ENCODE measurements around the gene TMEM50B.

GRCh38 chr21:33478182-33478581 lies 1.6 kb downstream of the TMEM50B start:
- TF ChIP-seq, protein P1, sequence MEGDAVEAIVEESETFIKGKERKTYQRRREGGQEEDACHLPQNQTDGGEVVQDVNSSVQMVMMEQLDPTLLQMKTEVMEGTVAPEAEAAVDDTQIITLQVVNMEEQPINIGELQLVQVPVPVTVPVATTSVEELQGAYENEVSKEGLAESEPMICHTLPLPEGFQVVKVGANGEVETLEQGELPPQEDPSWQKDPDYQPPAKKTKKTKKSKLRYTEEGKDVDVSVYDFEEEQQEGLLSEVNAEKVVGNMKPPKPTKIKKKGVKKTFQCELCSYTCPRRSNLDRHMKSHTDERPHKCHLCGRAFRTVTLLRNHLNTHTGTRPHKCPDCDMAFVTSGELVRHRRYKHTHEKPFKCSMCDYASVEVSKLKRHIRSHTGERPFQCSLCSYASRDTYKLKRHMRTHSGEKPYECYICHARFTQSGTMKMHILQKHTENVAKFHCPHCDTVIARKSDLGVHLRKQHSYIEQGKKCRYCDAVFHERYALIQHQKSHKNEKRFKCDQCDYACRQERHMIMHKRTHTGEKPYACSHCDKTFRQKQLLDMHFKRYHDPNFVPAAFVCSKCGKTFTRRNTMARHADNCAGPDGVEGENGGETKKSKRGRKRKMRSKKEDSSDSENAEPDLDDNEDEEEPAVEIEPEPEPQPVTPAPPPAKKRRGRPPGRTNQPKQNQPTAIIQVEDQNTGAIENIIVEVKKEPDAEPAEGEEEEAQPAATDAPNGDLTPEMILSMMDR (conservative IDR thresholded peaks at IDR 0.05; ENCODE audit: low read depth, low read length), result no peak
- TF ChIP-seq EZH2 (IDR thresholded peaks at IDR 0.05; ENCODE audit: low read length, unreplicated experiment) (no peak), EZH2phosphoT487 (IDR thresholded peaks at IDR 0.05; ENCODE audit: borderline replicate concordance, low read length) (no peak)

All from PC-3 (cell line).